Fibroblast of mammary gland (primary cell): ENCODE results near the gene OR8B3.
A peak's percentile ranks its signal among the peaks of the same experiment; 100 is the strongest.

ENCODE experiments used
- DNase-seq: peaks from one replicate; pipeline ENCODE4 v3.0.0-alpha.2; 2010; ENCODE audit warnings: low read depth
- H3K4me3 ChIP-seq: 2 replicates; pipeline ENCODE4 v1.5.1; 2011; ENCODE audit warnings: low read depth, mild to moderate bottlenecking, low read length, moderate library complexity; ENCODE audit not compliant: control insufficient read depth
- CTCF ChIP-seq: conservative IDR thresholded peaks from 2 replicates; pipeline ENCODE4 v1.5.1; 2011; ENCODE audit warnings: low read depth, low read length, inconsistent platforms; ENCODE audit not compliant: control insufficient read depth, insufficient read depth

OR8B3 gene

GRCh38 chr11:124398924-124399323 is at the start of gene OR8B3:
TSS of gene OR8B3 (minus strand) at chr11:124399024. CDS start at chr11:124397351, 1,673 bp downstream.
- H3K4me3 ChIP-seq: no peak within 1 kb of the TSS
- no peak for TF ChIP-seq CTCF
- DNase-seq: no peak

- peak; percentile 16 for DNase-seq
- TF ChIP-seq CTCF: no peak
- H3K4me3 ChIP-seq: no peak overlapping the region
Observed at GRCh38 chr11:124446916-124447315, 48.1 kb upstream of the OR8B3 start.

- no peak for DNase-seq
- no peak for TF ChIP-seq CTCF
- no peak within 1 kb of the TSS for H3K4me3 ChIP-seq
Observed at GRCh38 chr11:124445646-124446150, 46.9 kb upstream of the OR8B3 start, which contains the start of gene OR8B8. TSS of gene OR8B8 (minus strand) at chr11:124445696. CDS start at chr11:124441085, 4,611 bp downstream.

- TF ChIP-seq CTCF: no peak
- DNase-seq: no peak
- H3K4me3 ChIP-seq: no peak overlapping the region
Observed at GRCh38 chr11:124442847-124443246, 44.0 kb upstream of the OR8B3 start.

GRCh38 chr11:124442442-124442841 is 43.6 kb upstream of the OR8B3 start:
- no peak overlapping the region for H3K4me3 ChIP-seq
- DNase-seq: no peak
- TF ChIP-seq CTCF: no peak

GRCh38 chr11:124441519-124441918 is 42.7 kb upstream of the OR8B3 start:
- no peak for DNase-seq
- no peak for TF ChIP-seq CTCF
- no peak overlapping the region for H3K4me3 ChIP-seq

GRCh38 chr11:124441081-124441480 is 42.3 kb upstream of the OR8B3 start:
- no peak overlapping the region for H3K4me3 ChIP-seq
- no peak for TF ChIP-seq CTCF
- DNase-seq: no peak
